ENCODE measurements around the gene CHP1.
A peak's percentile ranks its signal among the peaks of the same experiment; 100 is the strongest.
"Not testable (repeated sequence)": the region's sequence is repeated elsewhere in the genome, so short reads cannot be mapped to it uniquely, and the experiment has no call there.

The CHP1 gene

GRCh38 chr15:41258750-41259471 is 27.8 kb downstream of the CHP1 start:
- peak; percentile 80 for DNase-seq

- no peak for DNase-seq
These were observed 28.6 kb downstream of the CHP1 start for GRCh38 chr15:41259546-41260189.

GRCh38 chr15:41260924-41261323 is 29.9 kb downstream of the CHP1 start:
- not testable (repeated sequence) for DNase-seq

- DNase-seq: no peak
These were observed 31.5 kb downstream of the CHP1 start for GRCh38 chr15:41262571-41262970.

GRCh38 chr15:41263891-41264351 is 32.9 kb downstream of the CHP1 start:
- no peak for DNase-seq

DNA sequence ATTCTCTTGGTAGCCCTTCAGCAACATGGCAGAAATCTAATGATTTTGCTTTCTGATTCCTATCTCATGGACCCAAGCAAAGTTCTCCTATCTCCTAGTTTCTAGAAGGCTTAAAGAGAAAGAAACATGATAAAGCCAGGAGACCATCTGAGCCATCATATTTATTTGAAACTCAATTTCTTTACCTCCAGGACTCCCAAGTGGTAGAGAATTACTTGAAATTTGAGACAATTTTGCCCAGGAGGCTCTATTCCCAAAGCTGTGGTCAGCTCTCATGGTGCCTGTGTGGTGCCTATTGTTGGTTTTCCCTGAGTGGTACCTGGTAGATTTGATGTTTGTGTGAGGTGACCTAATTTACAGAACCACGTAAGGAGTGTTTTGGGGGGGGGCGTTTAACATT is 38.8 kb downstream of the CHP1 start:
- DNase-seq: no peak

DNA sequence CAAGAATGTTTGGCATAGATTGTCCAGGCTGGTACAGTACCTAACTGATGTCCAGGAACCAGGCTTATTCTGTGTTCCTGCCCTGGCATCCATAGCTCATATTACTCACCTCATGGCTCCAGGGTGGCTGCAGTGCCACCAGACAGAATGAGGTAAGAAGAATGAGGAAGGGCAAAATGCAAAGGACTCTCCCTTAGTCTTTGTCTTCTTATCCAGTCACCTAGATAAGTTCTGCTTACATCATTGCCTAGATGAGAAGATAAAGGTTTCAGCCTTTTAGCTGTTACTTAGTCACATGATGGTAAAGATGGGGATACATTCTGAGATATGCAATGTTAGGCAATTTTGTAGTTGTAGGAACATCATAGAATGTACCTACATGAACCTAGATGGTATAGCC is 45.8 kb downstream of the CHP1 start:
- peak; percentile 78 for DNase-seq

DNA sequence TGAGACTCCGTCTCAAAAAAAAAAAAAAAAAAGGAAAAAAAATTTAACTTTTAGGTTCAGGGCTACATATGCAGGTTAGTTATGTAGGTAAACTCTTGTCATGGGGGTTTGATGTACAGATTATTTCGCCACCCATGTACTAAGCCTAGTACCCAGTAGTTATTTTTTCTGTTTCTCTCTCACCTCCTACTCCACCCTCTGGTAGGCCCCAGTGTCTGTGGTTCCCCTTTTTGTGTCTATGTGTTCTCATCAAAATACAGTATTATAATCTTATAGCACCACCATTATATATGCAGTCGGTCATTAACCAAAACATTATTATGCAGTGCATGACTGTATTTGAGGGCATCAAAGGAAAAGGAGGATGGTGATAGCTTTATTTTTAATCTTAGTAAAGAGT is 47.3 kb downstream of the CHP1 start:
- DNase-seq: peak; percentile 56

DNA sequence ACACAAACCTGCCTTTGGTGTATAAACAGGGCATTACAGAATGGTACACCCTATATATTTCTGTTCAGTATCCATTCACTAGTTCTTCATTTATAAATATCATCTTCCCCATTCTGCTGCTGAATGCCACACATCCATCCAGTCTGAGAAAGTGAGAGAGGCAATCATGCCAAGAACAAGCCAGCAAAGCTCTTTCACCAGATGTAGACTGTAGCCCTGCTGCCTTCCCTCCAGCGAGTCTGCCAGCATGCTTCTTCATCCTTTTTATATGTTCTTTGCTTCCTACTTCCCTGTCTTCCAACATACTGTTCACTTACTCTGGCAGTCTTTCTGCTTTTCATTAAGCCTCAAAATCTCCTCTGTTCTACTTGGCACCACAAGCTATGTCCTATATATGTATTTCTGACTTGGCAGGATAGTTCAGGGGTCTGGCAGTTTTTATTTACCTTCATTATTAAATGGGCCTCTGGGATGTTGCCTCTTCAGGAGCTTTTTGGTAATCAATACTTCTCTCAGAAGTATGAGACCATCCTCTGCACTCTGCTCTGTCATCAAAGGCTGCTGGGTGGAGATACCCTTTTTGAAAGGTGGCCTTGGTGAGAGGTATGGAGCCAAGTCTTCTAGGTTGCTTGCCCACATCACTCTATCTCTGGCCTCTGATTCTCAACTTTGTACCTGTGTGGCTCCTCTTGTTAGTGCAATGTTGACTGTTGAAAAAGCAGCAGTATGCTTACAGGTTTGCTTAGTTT is 48.6 kb downstream of the CHP1 start:
- no peak for DNase-seq

DNA sequence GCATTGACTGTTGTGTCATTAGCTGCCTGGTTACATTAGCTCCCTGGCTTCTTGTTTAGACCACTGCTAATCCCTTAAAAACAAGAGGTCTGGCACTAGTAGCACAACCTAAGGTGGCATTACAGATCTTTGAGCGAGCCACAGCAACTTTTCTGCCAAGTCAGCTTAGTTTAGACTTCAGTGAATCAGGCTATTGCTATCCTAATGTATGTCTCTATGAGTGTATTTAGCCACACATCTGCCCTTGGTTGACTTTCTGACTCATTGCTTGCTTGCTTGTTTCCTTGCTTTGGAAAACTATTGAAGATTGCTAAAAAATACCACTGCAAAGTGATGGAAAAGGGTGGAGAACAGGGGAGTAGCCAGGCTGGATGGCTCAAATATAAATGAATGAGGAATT is 50.2 kb downstream of the CHP1 start:
- no peak for DNase-seq

DNA sequence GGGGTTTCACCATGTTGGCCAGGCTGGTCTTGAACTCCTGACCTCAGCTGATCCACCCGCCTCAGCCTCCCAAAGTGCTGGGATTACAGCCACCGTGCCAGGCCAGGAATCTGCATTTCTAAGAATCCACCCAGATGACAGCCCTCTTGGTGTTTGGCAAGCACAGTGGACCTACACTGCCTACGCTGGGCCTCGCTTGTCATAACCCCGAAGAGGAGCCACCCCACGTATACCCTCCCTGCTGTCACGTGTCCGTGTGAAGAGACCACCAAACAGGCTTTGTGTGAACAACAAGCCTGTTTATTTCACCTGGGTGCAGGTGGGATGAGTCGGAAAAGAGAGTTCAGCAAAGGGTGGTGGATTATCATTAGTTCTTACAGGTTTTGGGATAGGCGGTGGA is 51.4 kb downstream of the CHP1 start:
- not testable (repeated sequence) for DNase-seq

DNA sequence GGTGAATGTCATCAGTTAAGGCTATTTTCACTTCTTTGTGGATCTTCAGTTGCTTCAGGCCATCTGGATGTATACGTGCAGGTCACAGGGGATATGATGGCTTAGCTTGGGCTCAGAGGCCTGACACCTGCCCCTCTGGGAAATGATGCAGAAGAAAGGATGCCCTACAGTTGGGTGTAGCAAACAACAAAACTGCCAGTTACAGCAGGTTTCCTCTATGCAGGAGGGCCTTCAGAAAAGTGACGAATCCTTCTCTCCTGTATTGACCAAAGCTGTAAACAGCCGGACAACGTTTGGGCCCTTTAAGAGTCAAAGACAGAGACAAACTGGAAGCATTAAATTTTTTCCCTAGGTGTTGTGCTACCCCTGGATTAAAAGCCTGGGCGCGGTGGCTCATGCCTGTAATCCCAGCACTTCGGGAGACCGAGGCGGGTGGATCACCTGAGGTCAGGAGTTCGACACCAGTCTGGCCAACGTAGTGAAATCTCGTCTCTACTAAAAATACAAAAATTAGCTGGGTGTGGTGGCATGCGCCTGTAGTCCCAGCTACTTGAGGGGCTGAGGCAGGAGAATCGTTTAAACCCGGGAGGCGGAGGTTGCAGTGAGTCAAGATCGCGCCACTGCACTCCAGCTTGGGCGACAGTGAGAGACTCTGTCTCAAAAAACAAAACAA is 52.0 kb downstream of the CHP1 start:
- not testable (repeated sequence) for DNase-seq

DNA sequence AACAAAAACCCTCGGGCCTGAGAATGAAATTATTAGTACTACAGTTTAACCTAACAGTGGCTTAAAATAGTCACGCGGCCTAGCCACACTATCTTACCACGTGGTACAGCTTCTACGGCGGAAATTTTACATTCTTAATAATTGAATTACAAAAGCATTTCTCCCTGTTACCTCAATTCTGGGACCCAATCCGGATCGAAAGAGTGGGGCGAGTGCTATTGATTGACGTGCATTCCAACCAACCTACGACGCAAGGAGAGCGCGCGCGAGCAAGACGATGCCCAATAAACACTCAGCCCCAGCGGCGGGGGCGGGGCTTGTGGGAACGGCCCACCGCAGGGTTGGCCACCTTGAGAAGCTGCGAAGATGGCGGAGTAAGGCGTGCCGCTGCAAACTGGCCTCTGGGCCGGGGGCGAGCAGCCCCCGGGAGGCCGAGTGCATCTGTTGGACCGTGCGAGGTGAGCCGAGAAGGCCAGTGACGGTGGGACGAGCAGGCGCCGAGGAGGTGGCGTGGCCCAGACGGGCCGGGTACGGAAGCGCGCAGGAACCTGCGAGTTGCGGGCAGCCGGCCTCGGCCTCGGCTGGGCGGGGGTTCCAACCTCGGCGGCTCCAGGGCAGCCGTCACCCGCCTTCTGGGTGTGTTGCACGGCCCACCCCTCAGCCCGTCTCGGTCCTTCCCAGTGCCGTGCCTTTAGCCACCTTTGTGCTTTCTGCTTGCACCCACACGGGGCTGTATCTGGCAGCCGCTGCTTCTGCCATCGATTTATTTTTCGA is 52.8 kb downstream of the CHP1 start:
- peak; percentile 100 for DNase-seq

GRCh38 chr15:41284427-41285177 is 53.5 kb downstream of the CHP1 start:
- peak; percentile 53 for DNase-seq

GRCh38 chr15:41285285-41285684 is 54.2 kb downstream of the CHP1 start:
- DNase-seq: no peak

- DNase-seq: peak; percentile 43
These were observed 55.7 kb downstream of the CHP1 start for GRCh38 chr15:41286665-41287333.

DNA sequence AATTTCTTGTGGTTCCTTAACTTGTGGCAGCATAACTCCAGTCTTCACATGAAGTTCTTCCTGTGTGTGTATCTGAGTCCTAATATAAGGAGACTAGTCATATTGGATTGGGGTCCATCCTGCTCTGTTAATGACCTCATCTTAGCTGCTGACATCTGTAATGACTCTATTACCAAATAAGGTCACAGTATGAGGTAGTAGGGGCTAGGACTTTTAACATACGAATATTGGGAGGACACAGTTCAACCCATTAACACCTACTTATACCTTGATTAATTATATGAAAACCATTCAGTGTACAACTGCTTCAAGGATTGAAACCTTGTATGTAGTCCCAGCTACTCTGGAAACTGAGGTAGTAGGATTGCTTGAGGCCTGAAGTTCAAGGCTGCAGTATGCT is 57.4 kb downstream of the CHP1 start:
- no peak for DNase-seq

DNA sequence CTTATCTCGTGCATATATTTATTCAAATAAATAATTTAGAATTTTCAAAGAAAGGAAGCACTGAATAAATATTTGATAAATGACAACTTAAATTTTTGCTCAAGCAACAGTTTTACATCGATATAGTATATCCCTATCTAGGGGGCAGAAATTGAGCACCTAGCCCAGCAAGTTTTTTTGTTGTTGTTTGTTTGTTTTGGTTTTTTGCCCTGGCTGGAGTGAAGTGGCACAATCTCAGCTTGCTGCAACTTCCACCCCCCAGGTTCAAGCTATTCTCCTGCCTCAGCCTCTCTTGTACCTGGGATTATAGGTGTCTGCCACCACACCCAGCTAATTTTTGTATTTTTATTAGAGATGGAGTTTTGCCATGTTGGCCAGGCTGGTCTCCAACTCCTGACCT is 58.9 kb downstream of the CHP1 start:
- no peak for DNase-seq

DNA sequence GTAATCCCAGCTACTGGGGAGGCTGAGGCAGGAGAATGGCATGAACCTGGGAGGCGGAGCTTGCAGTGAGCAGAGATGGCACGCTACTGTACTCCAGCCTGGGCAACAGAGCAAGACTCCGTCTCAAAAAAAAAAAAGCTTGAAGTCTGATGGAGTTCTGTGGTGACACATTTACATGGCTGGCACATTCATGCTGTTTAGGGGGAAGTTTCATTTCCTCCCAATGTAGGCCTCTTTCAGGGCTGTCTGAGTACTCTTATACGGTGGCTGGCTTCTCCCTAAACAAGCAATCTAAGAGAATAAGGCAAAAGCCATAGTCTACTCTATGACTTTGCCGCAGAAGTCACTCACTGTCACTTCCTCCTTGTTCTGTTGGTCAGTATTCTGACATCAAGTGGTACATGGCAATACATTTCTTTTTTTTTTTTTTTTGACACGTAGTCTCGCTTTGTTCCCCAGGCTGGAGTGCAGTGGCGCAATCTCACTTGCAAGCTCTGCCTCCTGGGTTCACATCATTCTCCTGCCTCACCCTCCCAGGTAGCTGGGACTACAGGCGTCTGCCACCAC is 60.1 kb downstream of the CHP1 start:
- peak; percentile 67 for DNase-seq

GRCh38 chr15:41292521-41292920 is 61.5 kb downstream of the CHP1 start:
- DNase-seq: no peak

DNA sequence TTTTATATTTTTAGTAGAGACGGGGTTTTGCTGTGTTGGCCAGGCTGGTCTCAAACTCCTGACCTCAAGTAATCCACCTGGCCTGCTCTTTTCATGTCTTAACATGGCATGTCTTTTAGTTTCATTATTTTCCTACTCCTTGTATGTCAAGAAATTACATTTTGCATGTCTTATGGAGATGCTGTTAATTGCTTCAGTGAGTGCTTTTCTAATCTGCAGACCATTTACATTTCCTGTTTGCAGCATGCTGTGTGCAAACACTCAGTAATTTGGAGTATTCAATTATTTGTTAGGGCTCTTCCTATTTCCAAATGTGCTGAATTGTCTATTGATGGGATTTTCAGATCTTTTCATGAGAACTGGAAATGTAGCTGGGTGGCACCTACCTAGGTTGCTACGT is 70.1 kb downstream of the CHP1 start:
- DNase-seq: not testable (repeated sequence)
